GM06990 (cell line): Measurements from ENCODE around the gene GNPDA2.

Experiments
- DNase-seq: peaks from one replicate; pipeline ENCODE4 v3.0.0-alpha.2; 2011; ENCODE audit not compliant: insufficient read length; ENCODE audit errors: extremely low read depth
- H3K27me3 ChIP-seq: replicated peaks from 2 replicates; pipeline ENCODE4 v1.6.0; 2011; ENCODE audit warnings: low read length; ENCODE audit not compliant: control insufficient read depth, insufficient read depth
- H3K36me3 ChIP-seq: 2 replicates; pipeline ENCODE4 v1.5.1; 2011; ENCODE audit warnings: low read length; ENCODE audit not compliant: control insufficient read depth, insufficient read depth
- H3K4me3 ChIP-seq: replicated peaks from 2 replicates; pipeline ENCODE4 v1.5.1; 2011; ENCODE audit warnings: low read depth, mild to moderate bottlenecking, control low read depth, low read length
- CTCF ChIP-seq: IDR thresholded peaks from 2 replicates; pipeline ENCODE4 v1.5.1; 2011; ENCODE audit warnings: low read length, control low read depth, mild to moderate bottlenecking, inconsistent platforms; ENCODE audit not compliant: insufficient read depth, poor library complexity, severe bottlenecking

GNPDA2 gene

GRCh38 chr4:44671636-44672035 lies 54.7 kb downstream of the GNPDA2 start:
- H3K36me3 ChIP-seq = no peaks in the 10 kb centered on the region
- H3K4me3 ChIP-seq = no peak overlapping the region
- no peaks in the 10 kb centered on the region; the same call in 1 of the 2 replicates for H3K27me3 ChIP-seq
- TF ChIP-seq CTCF = no peak
- no peak for DNase-seq

GRCh38 chr4:44670506-44671199 lies 55.7 kb downstream of the GNPDA2 start:
- no peaks in the 10 kb centered on the region; the same call in 1 of the 2 replicates for H3K27me3 ChIP-seq
- TF ChIP-seq CTCF = no peak
- no peak for DNase-seq
- H3K4me3 ChIP-seq = no peak overlapping the region
- no peaks in the 10 kb centered on the region for H3K36me3 ChIP-seq

GRCh38 chr4:44668526-44668925 lies 57.8 kb downstream of the GNPDA2 start:
- no peaks in the 10 kb centered on the region; the same call in 1 of the 2 replicates for H3K27me3 ChIP-seq
- no peak for TF ChIP-seq CTCF

GRCh38 chr4:44663539-44664263 lies 62.7 kb downstream of the GNPDA2 start:
- Histone ChIP-seq H3K4me3 (no peak overlapping the region), H3K27me3 (no peaks in the 10 kb centered on the region), H3K36me3 (no peaks in the 10 kb centered on the region)
- no peak for TF ChIP-seq CTCF
- no peak for DNase-seq

More at GRCh38 chr4:44668526-44668925, 57.8 kb downstream of the GNPDA2 start:
- H3K36me3 ChIP-seq = no peaks in the 10 kb centered on the region
- no peak for DNase-seq
- no peak overlapping the region for H3K4me3 ChIP-seq

- Histone ChIP-seq H3K27me3 (no peaks in the 10 kb centered on the region), H3K36me3 (no peaks in the 10 kb centered on the region), H3K4me3 (no peak overlapping the region)
- TF ChIP-seq CTCF = no peak
- no peak for DNase-seq
Measured at GRCh38 chr4:44662623-44663005, 63.7 kb downstream of the GNPDA2 start.
